K562 (cell line): ENCODE results near the gene HCN4. TPM values are rescaled to one million over a fixed set of nuclear protein-coding genes. Genes with fewer than 3 reads are reported as not detected.

ENCODE experiments used
- KDM2B ChIP-seq: fragments of 250-450 bp; sonication (Bioruptor Pico); IDR thresholded peaks from 2 replicates; pipeline ENCODE4 v1.8.0; 2021; ENCODE audit warnings: mild to moderate bottlenecking, moderate library complexity
- MCM7 ChIP-seq, 2 experiments: fragments of 450-650 bp; IDR thresholded peaks; 2 replicates each; pipeline ENCODE4 v1.6.1; 2016 to 2018
- NR2C2 ChIP-seq, 2 experiments: fragments of 200-800 bp in 1 of 2; sonication (Bioruptor generic) in 1 of 2; sonication (generic) in 1 of 2; formaldehyde crosslinking in 1 of 2; IDR thresholded peaks; 2 replicates each; pipeline versions ENCODE4 v1.6.1 to v1.8.0; 2016 to 2022; ENCODE audit warnings: mild to moderate bottlenecking in 1 of 2, missing compliant biosample characterization in 1 of 2, missing genetic modification characterization in 1 of 2, missing genetic modification reagents in 1 of 2
- RBM22 ChIP-seq: fragments of 200-400 bp; formaldehyde crosslinking; IDR thresholded peaks from 2 replicates; pipeline ENCODE4 v1.6.1; 2018; ENCODE audit warnings: low read length, low read depth; ENCODE audit not compliant: poor library complexity, severe bottlenecking
- RCOR1 ChIP-seq, 2 experiments: IDR thresholded peaks; 2 replicates each; pipeline ENCODE4 v1.6.1; 2012; ENCODE audit warnings: low read depth in 2 of 2, low read length in 2 of 2, borderline replicate concordance in 1 of 2, improper control_type of control experiment in 1 of 2
- SNIP1 ChIP-seq: fragments of 450-650 bp; IDR thresholded peaks from 2 replicates; pipeline ENCODE4 v1.7.1; 2017; ENCODE audit warnings: low read depth, mild to moderate bottlenecking
- TRIM24 ChIP-seq, 2 experiments: fragments of 450-650 bp; IDR thresholded peaks; 2 replicates each; pipeline ENCODE4 v1.6.1; 2016
- ZNF384 ChIP-seq: IDR thresholded peaks from 2 replicates; pipeline ENCODE4 v1.6.1; 2012; ENCODE audit warnings: low read depth, low read length, improper control_type of control experiment
- ZNF584 ChIP-seq: fragments of 200-800 bp; sonication (Bioruptor generic); IDR thresholded peaks from 2 replicates; pipeline ENCODE4 v1.6.1; 2016; ENCODE audit warnings: low read depth, mild to moderate bottlenecking, missing genetic modification characterization, missing compliant biosample characterization
- polyA plus RNA-seq, 8 experiments: library from polyadenylated mRNA; depleted of rRNA in 4 of 8; stranded (reverse) in 5 of 8; unstranded in 3 of 8; fragments of >200 nt; fragmentation: Nextera tagmentation in 2 of 8; fragmentation: Illumina TruSeq in 1 of 8; extraction: Ambion mirVana in 2 of 8; extraction: Trizol in 1 of 8; gene quantifications; 2 replicates each; pipeline versions ENCODE4 v1.2.1 to v1.2.3, GENCODE V29; 2011 to 2014; ENCODE audit warnings: inconsistent platforms in 1 of 8, missing spikeins in 1 of 8
- total RNA-seq, 7 experiments: library from RNA; depleted of rRNA in 6 of 7; stranded (reverse); fragments of >200 nt in 6 of 7; fragmentation: Illumina TruSeq in 2 of 7; extraction: Trizol in 2 of 7; gene quantifications; 2 replicates each; pipeline versions ENCODE4 v1.2.1 to v1.2.3, GENCODE V29; 2011 to 2021; ENCODE audit warnings: low replicate concordance in 1 of 7
- TF ChIP-seq, protein P1 (sequence below): sonication (generic); formaldehyde crosslinking; IDR thresholded peaks from 2 replicates; pipeline ENCODE4 v1.8.1; 2023; ENCODE audit warnings: missing genetic modification reagents, mild to moderate bottlenecking, borderline replicate concordance
- TF ChIP-seq, protein P2 (sequence below): fragments of 450-650 bp; formaldehyde crosslinking; IDR thresholded peaks from 2 replicates; pipeline ENCODE4 v1.4.0; 2020; ENCODE audit warnings: mild to moderate bottlenecking, moderate library complexity
- TF ChIP-seq, protein P3 (sequence below): fragments of 450-650 bp; IDR thresholded peaks from 2 replicates; pipeline ENCODE4 v1.6.1; 2018; ENCODE audit not compliant: partially characterized antibody

Gene HCN4
- total and polyA plus RNA-seq, 9 of the 15 experiments (the other 6 are each of a cell fraction or from before 2014, with no cell fraction given) = not detected

DNA sequence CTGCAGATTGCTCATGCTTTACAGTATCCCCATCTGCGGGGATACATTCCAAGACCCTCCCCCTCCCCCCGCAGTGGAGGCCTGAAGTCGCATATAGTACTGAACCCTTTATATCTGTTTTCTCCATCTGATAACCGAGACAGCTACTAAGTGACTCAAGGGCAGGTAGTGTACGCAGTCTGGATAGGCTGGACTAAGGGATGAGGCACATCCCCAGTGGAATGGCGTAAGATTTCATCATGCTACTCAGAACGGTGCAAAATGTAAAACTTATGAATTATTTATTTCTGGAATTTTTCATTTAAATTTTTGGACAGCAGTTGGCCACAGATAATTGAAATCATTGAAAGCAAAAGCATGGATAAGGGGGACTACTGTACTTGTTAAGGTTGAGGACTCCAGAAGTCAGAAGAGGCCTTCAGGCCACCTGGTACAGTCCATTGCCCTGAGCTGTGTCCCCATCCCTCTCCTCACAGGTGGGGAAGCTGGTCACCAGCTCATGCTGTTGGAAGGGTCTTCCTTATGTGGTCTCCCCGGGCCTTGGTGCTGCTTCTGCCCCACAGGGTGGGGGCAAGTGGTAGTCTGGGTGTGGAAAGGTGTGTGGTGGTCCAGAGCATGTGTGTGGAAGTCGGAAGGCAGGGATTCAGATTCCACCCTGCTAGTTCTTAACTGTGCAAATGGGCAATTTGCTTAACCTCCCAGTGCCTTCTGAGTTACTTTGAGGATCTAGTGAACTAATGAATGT, 72.0 kb downstream of the HCN4 start (continued):
- TF ChIP-seq, protein P1, sequence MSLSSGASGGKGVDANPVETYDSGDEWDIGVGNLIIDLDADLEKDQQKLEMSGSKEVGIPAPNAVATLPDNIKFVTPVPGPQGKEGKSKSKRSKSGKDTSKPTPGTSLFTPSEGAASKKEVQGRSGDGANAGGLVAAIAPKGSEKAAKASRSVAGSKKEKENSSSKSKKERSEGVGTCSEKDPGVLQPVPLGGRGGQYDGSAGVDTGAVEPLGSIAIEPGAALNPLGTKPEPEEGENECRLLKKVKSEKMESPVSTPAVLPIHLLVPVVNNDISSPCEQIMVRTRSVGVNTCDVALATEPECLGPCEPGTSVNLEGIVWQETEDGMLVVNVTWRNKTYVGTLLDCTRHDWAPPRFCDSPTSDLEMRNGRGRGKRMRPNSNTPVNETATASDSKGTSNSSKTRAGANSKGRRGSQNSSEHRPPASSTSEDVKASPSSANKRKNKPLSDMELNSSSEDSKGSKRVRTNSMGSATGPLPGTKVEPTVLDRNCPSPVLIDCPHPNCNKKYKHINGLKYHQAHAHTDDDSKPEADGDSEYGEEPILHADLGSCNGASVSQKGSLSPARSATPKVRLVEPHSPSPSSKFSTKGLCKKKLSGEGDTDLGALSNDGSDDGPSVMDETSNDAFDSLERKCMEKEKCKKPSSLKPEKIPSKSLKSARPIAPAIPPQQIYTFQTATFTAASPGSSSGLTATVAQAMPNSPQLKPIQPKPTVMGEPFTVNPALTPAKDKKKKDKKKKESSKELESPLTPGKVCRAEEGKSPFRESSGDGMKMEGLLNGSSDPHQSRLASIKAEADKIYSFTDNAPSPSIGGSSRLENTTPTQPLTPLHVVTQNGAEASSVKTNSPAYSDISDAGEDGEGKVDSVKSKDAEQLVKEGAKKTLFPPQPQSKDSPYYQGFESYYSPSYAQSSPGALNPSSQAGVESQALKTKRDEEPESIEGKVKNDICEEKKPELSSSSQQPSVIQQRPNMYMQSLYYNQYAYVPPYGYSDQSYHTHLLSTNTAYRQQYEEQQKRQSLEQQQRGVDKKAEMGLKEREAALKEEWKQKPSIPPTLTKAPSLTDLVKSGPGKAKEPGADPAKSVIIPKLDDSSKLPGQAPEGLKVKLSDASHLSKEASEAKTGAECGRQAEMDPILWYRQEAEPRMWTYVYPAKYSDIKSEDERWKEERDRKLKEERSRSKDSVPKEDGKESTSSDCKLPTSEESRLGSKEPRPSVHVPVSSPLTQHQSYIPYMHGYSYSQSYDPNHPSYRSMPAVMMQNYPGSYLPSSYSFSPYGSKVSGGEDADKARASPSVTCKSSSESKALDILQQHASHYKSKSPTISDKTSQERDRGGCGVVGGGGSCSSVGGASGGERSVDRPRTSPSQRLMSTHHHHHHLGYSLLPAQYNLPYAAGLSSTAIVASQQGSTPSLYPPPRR (CRISPR knock-in tag) = no peak
- TF ChIP-seq TRIM24 (IDR thresholded peaks at IDR 0.05) = peak in 1 of 2 experiments; percentile 59; a peak in 1 of 4 replicates
- TF ChIP-seq, protein P2, sequence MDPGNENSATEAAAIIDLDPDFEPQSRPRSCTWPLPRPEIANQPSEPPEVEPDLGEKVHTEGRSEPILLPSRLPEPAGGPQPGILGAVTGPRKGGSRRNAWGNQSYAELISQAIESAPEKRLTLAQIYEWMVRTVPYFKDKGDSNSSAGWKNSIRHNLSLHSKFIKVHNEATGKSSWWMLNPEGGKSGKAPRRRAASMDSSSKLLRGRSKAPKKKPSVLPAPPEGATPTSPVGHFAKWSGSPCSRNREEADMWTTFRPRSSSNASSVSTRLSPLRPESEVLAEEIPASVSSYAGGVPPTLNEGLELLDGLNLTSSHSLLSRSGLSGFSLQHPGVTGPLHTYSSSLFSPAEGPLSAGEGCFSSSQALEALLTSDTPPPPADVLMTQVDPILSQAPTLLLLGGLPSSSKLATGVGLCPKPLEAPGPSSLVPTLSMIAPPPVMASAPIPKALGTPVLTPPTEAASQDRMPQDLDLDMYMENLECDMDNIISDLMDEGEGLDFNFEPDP (CRISPR knock-in tag) = no peak
- TF ChIP-seq NR2C2 (CRISPR knock-in tag; IDR thresholded peaks at IDR 0.05) = no peak
- TF ChIP-seq NR2C2 (tag; IDR thresholded peaks at IDR 0.05) = peak; percentile 29; the same call in 1 of the 2 replicates
- TF ChIP-seq ZNF384 = no peak
- 0 out of 2 replicates have a peak, but pooled peaks have one; percentile 22 for TF ChIP-seq ZNF584 (CRISPR knock-in tag)
- no peak for TF ChIP-seq RCOR1 (IDR thresholded peaks at IDR 0.05; ENCODE audit: borderline replicate concordance in 1 of 2, low read depth in 2 of 2, low read length in 2 of 2)
- TF ChIP-seq, protein P3, sequence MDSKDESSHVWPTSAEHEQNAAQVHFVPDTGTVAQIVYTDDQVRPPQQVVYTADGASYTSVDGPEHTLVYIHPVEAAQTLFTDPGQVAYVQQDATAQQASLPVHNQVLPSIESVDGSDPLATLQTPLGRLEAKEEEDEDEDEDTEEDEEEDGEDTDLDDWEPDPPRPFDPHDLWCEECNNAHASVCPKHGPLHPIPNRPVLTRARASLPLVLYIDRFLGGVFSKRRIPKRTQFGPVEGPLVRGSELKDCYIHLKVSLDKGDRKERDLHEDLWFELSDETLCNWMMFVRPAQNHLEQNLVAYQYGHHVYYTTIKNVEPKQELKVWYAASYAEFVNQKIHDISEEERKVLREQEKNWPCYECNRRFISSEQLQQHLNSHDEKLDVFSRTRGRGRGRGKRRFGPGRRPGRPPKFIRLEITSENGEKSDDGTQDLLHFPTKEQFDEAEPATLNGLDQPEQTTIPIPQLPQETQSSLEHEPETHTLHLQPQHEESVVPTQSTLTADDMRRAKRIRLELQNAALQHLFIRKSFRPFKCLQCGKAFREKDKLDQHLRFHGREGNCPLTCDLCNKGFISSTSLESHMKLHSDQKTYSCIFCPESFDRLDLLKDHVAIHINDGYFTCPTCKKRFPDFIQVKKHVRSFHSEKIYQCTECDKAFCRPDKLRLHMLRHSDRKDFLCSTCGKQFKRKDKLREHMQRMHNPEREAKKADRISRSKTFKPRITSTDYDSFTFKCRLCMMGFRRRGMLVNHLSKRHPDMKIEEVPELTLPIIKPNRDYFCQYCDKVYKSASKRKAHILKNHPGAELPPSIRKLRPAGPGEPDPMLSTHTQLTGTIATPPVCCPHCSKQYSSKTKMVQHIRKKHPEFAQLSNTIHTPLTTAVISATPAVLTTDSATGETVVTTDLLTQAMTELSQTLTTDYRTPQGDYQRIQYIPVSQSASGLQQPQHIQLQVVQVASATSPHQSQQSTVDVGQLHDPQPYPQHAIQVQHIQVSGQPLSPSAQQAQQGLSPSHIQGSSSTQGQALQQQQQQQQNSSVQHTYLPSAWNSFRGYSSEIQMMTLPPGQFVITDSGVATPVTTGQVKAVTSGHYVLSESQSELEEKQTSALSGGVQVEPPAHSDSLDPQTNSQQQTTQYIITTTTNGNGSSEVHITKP = peak; percentile 12
- no peak for TF ChIP-seq SNIP1
- TF ChIP-seq RBM22 = no peak
- TF ChIP-seq MCM7 (IDR thresholded peaks at IDR 0.05) = no peak
- no peak for TF ChIP-seq KDM2B (CRISPR knock-in tag)
